CD4-positive, alpha-beta T cell (primary cell): ENCODE measurements around the gene CPNE1. TPM values are rescaled to one million over a fixed set of nuclear protein-coding genes. Genes with fewer than 3 reads are reported as not detected.

Source experiments
- ATAC-seq: fragments of 200-7000 bp; cut with Tn5 transposase; one replicate; pipeline ENCODE4 v1.10.0; 2022; ENCODE audit warnings: mild to moderate bottlenecking; ENCODE audit not compliant: poor library complexity
- CTCF ChIA-PET: fragments of 350-600 bp; sonication (Branson Sonifier 250); formaldehyde crosslinking; loops from one replicate; lab custom pipeline; 2021; ENCODE audit warnings: antibody characterized with exemption, inconsistent platforms; lab: Charles Lee
- POLR2A ChIA-PET: fragments of 350-600 bp; sonication (Branson Sonifier 250); formaldehyde crosslinking; loops from one replicate; lab custom pipeline; 2021; ENCODE audit warnings: antibody characterized with exemption, inconsistent platforms; lab: Charles Lee
- DNase-seq, 14 experiments: peaks; one replicate each; pipeline ENCODE4 v3.0.0-alpha.2; 2013 to 2020; ENCODE audit warnings: mixed read lengths in 2 of 14
- H3K27ac ChIP-seq, 2 donors: one replicate each; pipeline versions ENCODE4 v1.5.1 to v1.7.0; 2013; ENCODE audit warnings: low read length in 2 of 2, low read depth in 1 of 2, mild to moderate bottlenecking in 1 of 2
- H3K27me3 ChIP-seq, 2 experiments: 1 replicate in 1 of 2; 2 replicates in 1 of 2; pipeline versions ENCODE4 v1.6.1 to v1.7.0; 2013; ENCODE audit warnings: low read length in 2 of 2, control low read depth in 1 of 2, mild to moderate bottlenecking in 1 of 2, moderate library complexity in 1 of 2; ENCODE audit not compliant: insufficient read depth in 2 of 2, control insufficient read depth in 1 of 2
- H3K36me3 ChIP-seq: one replicate; pipeline ENCODE4 v1.6.1; 2013; ENCODE audit warnings: low read length, control low read depth; ENCODE audit not compliant: insufficient read depth
- H3K4me1 ChIP-seq: one replicate; pipeline ENCODE4 v1.6.1; 2013; ENCODE audit warnings: low read length, control low read depth; ENCODE audit not compliant: insufficient read depth
- H3K4me3 ChIP-seq: one replicate; pipeline ENCODE4 v1.5.1; 2013; ENCODE audit warnings: mild to moderate bottlenecking, low read length, moderate library complexity
- H3K9me3 ChIP-seq, 2 experiments: 1 replicate in 1 of 2; 2 replicates in 1 of 2; pipeline versions ENCODE4 v1.6.1 to v1.7.0; 2013; ENCODE audit warnings: low read length in 2 of 2, mild to moderate bottlenecking in 2 of 2, control low read depth in 1 of 2, moderate library complexity in 1 of 2; ENCODE audit not compliant: control insufficient read depth in 1 of 2, insufficient read depth in 1 of 2
- H3K27ac Mint-ChIP-seq: one replicate; pipeline ENCODE4 v1.8.0; 2020; ENCODE audit warnings: mixed read lengths
- H3K27me3 Mint-ChIP-seq: one replicate; pipeline ENCODE4 v1.8.0; 2021; ENCODE audit warnings: mixed read lengths
- H3K36me3 Mint-ChIP-seq: one replicate; pipeline ENCODE4 v1.8.0; 2021; ENCODE audit warnings: low read depth, mixed read lengths
- H3K4me1 Mint-ChIP-seq: one replicate; pipeline ENCODE4 v1.8.0; 2021; ENCODE audit warnings: low read depth, mixed read lengths
- H3K4me3 Mint-ChIP-seq: one replicate; pipeline ENCODE4 v1.8.0; 2020; ENCODE audit warnings: mild to moderate bottlenecking, mixed read lengths
- H3K9me3 Mint-ChIP-seq: one replicate; pipeline ENCODE4 v1.8.0; 2020; ENCODE audit warnings: mixed read lengths
- CTCF ChIP-seq: fragments of 200-600 bp; IDR thresholded peaks from one replicate; pipeline ENCODE4 v1.8.0; 2022; ENCODE audit warnings: antibody characterized with exemption, mild to moderate bottlenecking
- intact Hi-C, 2 experiments: fragments of 100-400 bp; cut with DNase I in 1 of 2; cut with micrococcal nuclease in 1 of 2; formaldehyde crosslinking; loops; one replicate each; pipeline versions ENCODE4 v1.15.1 to v1.9.0; 2023 to 2025; cut with DNase I, micrococcal nuclease
- total RNA-seq, 174 experiments: library from RNA in 2 of 174; stranded (reverse) in 2 of 174; gene quantifications; one replicate each; pipeline ENCODE4 v1.2.3 and lab custom pipeline; 2021 to 2026

CPNE1 gene
- total RNA-seq, 2 experiments from 2014 or later, result 146 to 153 TPM

GRCh38 chr20:35616465-35617396 lies 48.0 kb downstream of the CPNE1 start:
- ChIA-PET CTCF (interaction anchor here (0.5 to 4.4 kb wide), 7 partner anchors 12 to 1463 kb away, joined by 3 to 57 read pairs (median 3); partner anchors contain the start of genes CPNE1, RBM12 and SCAND1), POLR2A (interaction anchor here (0.6 to 6.8 kb wide), 23 partner anchors 11 to 979 kb away, joined by 3 to 147 read pairs (median 5); partner anchors contain the start of genes CEP250, CPNE1, ERGIC3 and MMP24OS)
- peak in 10 of 14 experiments; percentile 26 to 100 (median 50) for DNase-seq
- no peak overlapping the region for H3K27ac ChIP-seq
- peak overlapping the region; percentile 57 for H3K4me3 ChIP-seq
- no peak for ATAC-seq
- Mint-ChIP-seq H3K4me1 (peaks cover 39% of the 10 kb centered on the region), H3K27me3 (no peaks in the 10 kb centered on the region), H3K36me3 (peaks cover 7% of the 10 kb centered on the region), H3K9me3 (no peaks in the 10 kb centered on the region), H3K4me3 (peak overlapping the region; percentile 91), H3K27ac (peak overlapping the region; percentile 94)
- peaks cover 45% of the 10 kb centered on the region for H3K4me1 ChIP-seq
- no peaks in the 10 kb centered on the region for H3K36me3 ChIP-seq
- no peak for TF ChIP-seq CTCF
- H3K27me3 ChIP-seq, result no peaks in the 10 kb centered on the region
- intact Hi-C loops, result loop anchor here (1.0 to 10.0 kb wide), 12 partner anchors 14 to 1624 kb away; partner anchors contain the start of genes ACSS2 (in 1 of the 2), CEP250 (in 1 of the 2), CPNE1 (in 1 of the 2) and ERGIC3 (in 1 of the 2)
- H3K9me3 ChIP-seq, result no peaks in the 10 kb centered on the region

GRCh38 chr20:35615667-35616464 lies 48.8 kb downstream of the CPNE1 start, which contains the start of gene SPAG4:
Gene SPAG4 (plus strand): TSS chr20:35615829. CDS start chr20:35616004, 175 bp downstream.
- H3K27me3 ChIP-seq, result no peaks in the 10 kb centered on the region
- Mint-ChIP-seq H3K36me3 (peaks cover 4% of the 10 kb centered on the region), H3K27ac (peak within 1 kb of the TSS; percentile 94), H3K27me3 (no peaks in the 10 kb centered on the region), H3K9me3 (no peaks in the 10 kb centered on the region), H3K4me3 (peak within 1 kb of the TSS; percentile 91), H3K4me1 (peaks cover 39% of the 10 kb centered on the region)
- H3K27ac ChIP-seq, result peak within 1 kb of the TSS; percentile 93 to 97
- intact Hi-C loops, result loop anchor here (1.0 to 10.0 kb wide), 13 partner anchors 15 to 1624 kb away; partner anchors contain the start of genes ERGIC3 (in 2 of the 2), ACSS2 (in 1 of the 2), CEP250 (in 1 of the 2) and CPNE1 (in 1 of the 2)
- no peaks in the 10 kb centered on the region for H3K36me3 ChIP-seq
- POLR2A ChIA-PET, result interaction anchor here (0.8 to 6.8 kb wide), 22 partner anchors 10 to 980 kb away, joined by 3 to 147 read pairs (median 6); partner anchors contain the start of genes CEP250, CPNE1, ERGIC3 and MMP24OS
- H3K4me3 ChIP-seq, result peak within 1 kb of the TSS; percentile 67
- no peaks in the 10 kb centered on the region for H3K9me3 ChIP-seq
- peak; percentile 86 to 100 (median 100) for DNase-seq
- no peak for TF ChIP-seq CTCF
- CTCF ChIA-PET, result interaction anchor here (1.0 to 1.7 kb wide), 4 partner anchors 11 to 338 kb away, joined by 3 to 4 read pairs (median 4); partner anchors contain the start of gene SCAND1
- H3K4me1 ChIP-seq, result peaks cover 45% of the 10 kb centered on the region
- peak; percentile 85 for ATAC-seq

GRCh38 chr20:35611482-35611881 lies 53.2 kb downstream of the CPNE1 start:
- no peak overlapping the region for H3K27ac ChIP-seq
- Mint-ChIP-seq H3K4me1 (peaks cover 9% of the 10 kb centered on the region), H3K36me3 (peaks cover 4% of the 10 kb centered on the region), H3K27ac (no peak overlapping the region), H3K4me3 (no peak overlapping the region), H3K27me3 (no peaks in the 10 kb centered on the region), H3K9me3 (no peaks in the 10 kb centered on the region)
- no peaks in the 10 kb centered on the region for H3K27me3 ChIP-seq
- H3K9me3 ChIP-seq, result no peaks in the 10 kb centered on the region
- DNase-seq (no peak), ATAC-seq (no peak)
- no peak for TF ChIP-seq CTCF
- no peaks in the 10 kb centered on the region for H3K36me3 ChIP-seq
- H3K4me3 ChIP-seq, result no peak overlapping the region
- H3K4me1 ChIP-seq, result peaks cover 9% of the 10 kb centered on the region
- intact Hi-C loops, result loop anchor here in 1 of 2 experiments (10.0 kb wide), 1 partner anchor 737 kb away; the partner anchor contains the start of genes ACSS2 and GGT7
- ChIA-PET CTCF (no interaction called here), POLR2A (no interaction called here)
